Fibroblast of mammary gland (primary cell): Measurements from ENCODE around the gene MESD.

Experiments
- DNase-seq: peaks from one replicate; pipeline ENCODE4 v3.0.0-alpha.2; 2010; ENCODE audit warnings: low read depth
- H3K4me3 ChIP-seq: 2 replicates; pipeline ENCODE4 v1.5.1; 2011; ENCODE audit warnings: low read depth, mild to moderate bottlenecking, low read length, moderate library complexity; ENCODE audit not compliant: control insufficient read depth
- CTCF ChIP-seq: conservative IDR thresholded peaks from 2 replicates; pipeline ENCODE4 v1.5.1; 2011; ENCODE audit warnings: low read depth, low read length, inconsistent platforms; ENCODE audit not compliant: control insufficient read depth, insufficient read depth

The MESD gene

GRCh38 chr15:80906159-80906766, 83.4 kb downstream of the MESD start:
- DNase-seq, result peak; percentile 35
- TF ChIP-seq CTCF, result no peak
- no peak overlapping the region for H3K4me3 ChIP-seq

GRCh38 chr15:80904998-80905397, 84.6 kb downstream of the MESD start:
- TF ChIP-seq CTCF, result no peak
- H3K4me3 ChIP-seq, result no peak overlapping the region
- DNase-seq, result peak; percentile 24

GRCh38 chr15:80902298-80902801, 87.3 kb downstream of the MESD start:
- no peak overlapping the region for H3K4me3 ChIP-seq
- no peak for TF ChIP-seq CTCF
- no peak for DNase-seq

- no peak for DNase-seq
- H3K4me3 ChIP-seq, result no peak overlapping the region
- TF ChIP-seq CTCF, result no peak
Measured at GRCh38 chr15:80898040-80898439, 91.6 kb downstream of the MESD start.
